Measurements from ENCODE around the gene AFAP1. TPM values are rescaled to one million over a fixed set of nuclear protein-coding genes. Genes with fewer than 3 reads are reported as not detected.

Gene AFAP1
- polyA plus RNA-seq, 3 donors: not detected

DNA sequence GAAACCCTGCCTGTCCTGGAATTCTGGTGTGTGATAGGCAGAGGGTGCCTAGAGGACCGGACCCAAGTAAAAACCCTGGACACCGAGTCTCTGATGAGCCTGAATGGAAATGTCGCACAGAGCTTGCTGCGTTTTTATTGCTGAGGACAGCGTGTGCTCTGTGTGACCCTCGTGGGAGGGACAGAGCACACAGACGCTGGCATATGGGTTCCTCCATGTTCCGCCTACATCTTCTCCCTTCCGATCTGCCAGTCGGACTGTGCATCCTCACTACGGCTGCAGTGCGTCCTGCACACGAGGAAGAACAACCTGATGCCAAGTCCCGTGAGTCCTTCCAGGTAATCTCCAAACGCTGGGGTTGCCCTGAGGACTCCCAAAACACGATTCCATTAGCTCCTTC, 68.3 kb downstream of the AFAP1 start:
- no peak overlapping the region for H2AFZ ChIP-seq (ENCODE audit: insufficient read depth, low read depth, low read length, poor library complexity, severe bottlenecking)
- H3K79me2 ChIP-seq (ENCODE audit: insufficient read depth, low read length): no peaks in the 10 kb centered on the region
- H3K4me2 ChIP-seq (replicated peaks; ENCODE audit: extremely low read depth, low read length, poor library complexity, severe bottlenecking): no peak overlapping the region
- Mint-ChIP-seq H3K27me3 (ENCODE audit: low read depth in 3 of 3) (peaks cover 4 to 10% (median 7%) of the 10 kb centered on the region in 3 donors), H3K9me3 (peaks cover 0 to 3% (median 0%) of the 10 kb centered on the region in 7 donors), H3K27ac (no peak overlapping the region), H3K36me3 (peaks cover 0 to 11% of the 10 kb centered on the region in 2 donors), H3K4me3 (no peak overlapping the region), H3K4me1 (no peaks in the 10 kb centered on the region)
- intact Hi-C loops (cut with micrococcal nuclease): no loop called here
- no peaks in the 10 kb centered on the region for H3K4me1 ChIP-seq (ENCODE audit: control insufficient read depth in 1 of 2, insufficient read depth in 2 of 2, low read length in 2 of 2)
- H3K27ac ChIP-seq (ENCODE audit: low read depth in 1 of 2, low read length in 2 of 2): no peak overlapping the region
- H3K36me3 ChIP-seq (replicated peaks in 1 of 2; ENCODE audit: control insufficient read depth in 1 of 2, insufficient read depth in 2 of 2, low read length in 2 of 2): no peaks in the 10 kb centered on the region
- H3K9me3 ChIP-seq (replicated peaks in 1 of 2; ENCODE audit: control insufficient read depth in 1 of 2, insufficient read depth in 1 of 2, low read length in 2 of 2): no peaks in the 10 kb centered on the region
- H3K9ac ChIP-seq (ENCODE audit: insufficient read depth, low read length, poor library complexity, severe bottlenecking): no peak overlapping the region
- TF ChIP-seq, protein P1, sequence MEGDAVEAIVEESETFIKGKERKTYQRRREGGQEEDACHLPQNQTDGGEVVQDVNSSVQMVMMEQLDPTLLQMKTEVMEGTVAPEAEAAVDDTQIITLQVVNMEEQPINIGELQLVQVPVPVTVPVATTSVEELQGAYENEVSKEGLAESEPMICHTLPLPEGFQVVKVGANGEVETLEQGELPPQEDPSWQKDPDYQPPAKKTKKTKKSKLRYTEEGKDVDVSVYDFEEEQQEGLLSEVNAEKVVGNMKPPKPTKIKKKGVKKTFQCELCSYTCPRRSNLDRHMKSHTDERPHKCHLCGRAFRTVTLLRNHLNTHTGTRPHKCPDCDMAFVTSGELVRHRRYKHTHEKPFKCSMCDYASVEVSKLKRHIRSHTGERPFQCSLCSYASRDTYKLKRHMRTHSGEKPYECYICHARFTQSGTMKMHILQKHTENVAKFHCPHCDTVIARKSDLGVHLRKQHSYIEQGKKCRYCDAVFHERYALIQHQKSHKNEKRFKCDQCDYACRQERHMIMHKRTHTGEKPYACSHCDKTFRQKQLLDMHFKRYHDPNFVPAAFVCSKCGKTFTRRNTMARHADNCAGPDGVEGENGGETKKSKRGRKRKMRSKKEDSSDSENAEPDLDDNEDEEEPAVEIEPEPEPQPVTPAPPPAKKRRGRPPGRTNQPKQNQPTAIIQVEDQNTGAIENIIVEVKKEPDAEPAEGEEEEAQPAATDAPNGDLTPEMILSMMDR (IDR thresholded peaks at IDR 0.05): no peak
- H3K4me3 ChIP-seq (replicated peaks in 1 of 3; ENCODE audit: low read depth in 2 of 3, low read length in 3 of 3): no peak overlapping the region
- no peak for DNase-seq
- H4K20me1 ChIP-seq (ENCODE audit: insufficient read depth, low read length): no peaks in the 10 kb centered on the region
- WGBS (ENCODE audit: insufficient coverage): 95% methylated on average over 13 of the region's 16 CpGs
- H3K27me3 ChIP-seq (ENCODE audit: control insufficient read depth in 2 of 2, insufficient read depth in 2 of 2, low read length in 2 of 2): peaks cover 0 to 2% of the 10 kb centered on the region in 2 donors

DNA sequence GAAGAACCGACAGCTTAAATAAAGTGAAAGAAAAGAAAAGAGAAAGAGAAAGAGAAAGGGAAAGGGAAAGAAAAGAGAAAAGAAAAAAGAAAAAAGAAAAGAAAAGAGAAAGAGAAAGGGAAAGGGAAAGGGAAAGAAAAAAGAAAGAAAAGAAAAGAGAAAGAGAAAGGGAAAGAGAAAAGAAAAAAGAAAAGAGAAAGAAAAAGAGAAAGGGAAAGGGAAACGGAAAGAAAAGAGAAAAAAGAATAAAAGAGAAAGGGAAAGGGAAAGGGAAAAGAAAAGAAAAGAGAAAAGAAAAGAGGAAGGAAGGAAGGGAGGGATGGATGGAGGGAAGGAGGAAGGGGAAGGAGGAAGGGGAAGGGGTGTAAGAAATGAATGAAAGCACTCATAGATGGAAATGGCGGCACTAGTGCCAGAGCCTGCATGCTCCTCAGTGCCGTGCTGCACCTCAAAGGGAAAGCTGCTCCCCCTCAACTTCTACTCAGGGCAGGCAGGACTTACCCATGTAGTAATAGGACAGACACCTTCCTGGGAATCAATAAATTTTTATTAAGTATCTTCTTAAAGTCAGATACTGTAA, 70.7 kb downstream of the AFAP1 start:
- Histone ChIP-seq H3K27ac (ENCODE audit: low read depth in 1 of 2, low read length in 2 of 2) (no peak overlapping the region), H3K9me3 (replicated peaks in 1 of 2; ENCODE audit: control insufficient read depth in 1 of 2, insufficient read depth in 1 of 2, low read length in 2 of 2) (peaks cover 0 to under 1% of the 10 kb centered on the region in 2 donors), H3K79me2 (ENCODE audit: insufficient read depth, low read length) (no peaks in the 10 kb centered on the region), H3K27me3 (ENCODE audit: control insufficient read depth in 2 of 2, insufficient read depth in 2 of 2, low read length in 2 of 2) (no peaks in the 10 kb centered on the region), H2AFZ (ENCODE audit: insufficient read depth, low read depth, low read length, poor library complexity, severe bottlenecking) (no peak overlapping the region), H3K4me3 (replicated peaks in 1 of 3; ENCODE audit: low read depth in 2 of 3, low read length in 3 of 3) (no peak overlapping the region), H3K9ac (ENCODE audit: insufficient read depth, low read length, poor library complexity, severe bottlenecking) (no peak overlapping the region), H3K4me1 (ENCODE audit: control insufficient read depth in 1 of 2, insufficient read depth in 2 of 2, low read length in 2 of 2) (no peaks in the 10 kb centered on the region), H3K36me3 (replicated peaks in 1 of 2; ENCODE audit: control insufficient read depth in 1 of 2, insufficient read depth in 2 of 2, low read length in 2 of 2) (no peaks in the 10 kb centered on the region), H4K20me1 (ENCODE audit: insufficient read depth, low read length) (no peaks in the 10 kb centered on the region), H3K4me2 (replicated peaks; ENCODE audit: extremely low read depth, low read length, poor library complexity, severe bottlenecking) (no peak overlapping the region)
- DNase-seq: no peak
- no peaks in the 10 kb centered on the region for H3K4me1 Mint-ChIP-seq
- H3K36me3 Mint-ChIP-seq: peaks cover 0 to 12% of the 10 kb centered on the region in 2 donors
- 100% methylated on average over 1 of the region's 4 CpGs for WGBS (ENCODE audit: insufficient coverage)
- H3K9me3 Mint-ChIP-seq: peaks cover 0 to 3% (median 0%) of the 10 kb centered on the region in 7 donors
- intact Hi-C loops (cut with micrococcal nuclease): no loop called here
- TF ChIP-seq, protein P1 (IDR thresholded peaks at IDR 0.05): peak; percentile 21
- peaks cover 2 to 8% (median 4%) of the 10 kb centered on the region in 3 donors for H3K27me3 Mint-ChIP-seq (ENCODE audit: low read depth in 3 of 3)
- no peak overlapping the region for H3K4me3 Mint-ChIP-seq
- no peak overlapping the region for H3K27ac Mint-ChIP-seq
